ENCODE data around the gene GRK2.
A peak's percentile ranks its signal among the peaks of the same experiment; 100 is the strongest.

Gene GRK2

GRCh38 chr11:67293090-67293489 lies 26.8 kb downstream of the GRK2 start:
- no peak for DNase-seq

- no peak for DNase-seq
Measured at GRCh38 chr11:67295846-67296245, 29.6 kb downstream of the GRK2 start.

- no peak for DNase-seq
Measured at GRCh38 chr11:67298786-67299185, 32.5 kb downstream of the GRK2 start.

- DNase-seq, result no peak
Measured at GRCh38 chr11:67299471-67300191, 33.4 kb downstream of the GRK2 start.

- no peak for DNase-seq
Measured at GRCh38 chr11:67300256-67300755, 34.0 kb downstream of the GRK2 start.

GRCh38 chr11:67300756-67301312 lies 34.6 kb downstream of the GRK2 start:
- no peak for DNase-seq

GRCh38 chr11:67301313-67301921 lies 35.1 kb downstream of the GRK2 start:
- no peak for DNase-seq

GRCh38 chr11:67301951-67302516 lies 35.8 kb downstream of the GRK2 start:
- DNase-seq, result peak in 18 of 58 donors; percentile 9 to 62 (median 26)

GRCh38 chr11:67302571-67303131 lies 36.4 kb downstream of the GRK2 start:
- peak in 1 of 58 donors; percentile 30 for DNase-seq

- peak in 48 of 58 donors; percentile 13 to 75 (median 50) for DNase-seq
Measured at GRCh38 chr11:67303132-67303834, 37.0 kb downstream of the GRK2 start, which contains the start of gene SSH3. SSH3 (plus strand) TSS chr11:67303530; CDS start chr11:67303626, 96 bp downstream.

- DNase-seq, result no peak
Measured at GRCh38 chr11:67303835-67304411, 37.6 kb downstream of the GRK2 start.

- no peak for DNase-seq
Measured at GRCh38 chr11:67304511-67305113, 38.3 kb downstream of the GRK2 start.

- DNase-seq, result no peak
Measured at GRCh38 chr11:67306769-67307544, 40.7 kb downstream of the GRK2 start.

GRCh38 chr11:67307545-67308001 lies 41.3 kb downstream of the GRK2 start:
- no peak for DNase-seq

- DNase-seq, result no peak
Measured at GRCh38 chr11:67308031-67308866, 42.0 kb downstream of the GRK2 start.

GRCh38 chr11:67309166-67309565 lies 42.9 kb downstream of the GRK2 start:
- no peak for DNase-seq

GRCh38 chr11:67309661-67310061 lies 43.4 kb downstream of the GRK2 start:
- DNase-seq, result no peak

Measured in anterior cingulate cortex (tissue), 58 donors.